ENCODE data around the gene SPTBN1.
A peak's percentile ranks its signal among the peaks of the same experiment; 100 is the strongest.

SPTBN1 gene

DNA sequence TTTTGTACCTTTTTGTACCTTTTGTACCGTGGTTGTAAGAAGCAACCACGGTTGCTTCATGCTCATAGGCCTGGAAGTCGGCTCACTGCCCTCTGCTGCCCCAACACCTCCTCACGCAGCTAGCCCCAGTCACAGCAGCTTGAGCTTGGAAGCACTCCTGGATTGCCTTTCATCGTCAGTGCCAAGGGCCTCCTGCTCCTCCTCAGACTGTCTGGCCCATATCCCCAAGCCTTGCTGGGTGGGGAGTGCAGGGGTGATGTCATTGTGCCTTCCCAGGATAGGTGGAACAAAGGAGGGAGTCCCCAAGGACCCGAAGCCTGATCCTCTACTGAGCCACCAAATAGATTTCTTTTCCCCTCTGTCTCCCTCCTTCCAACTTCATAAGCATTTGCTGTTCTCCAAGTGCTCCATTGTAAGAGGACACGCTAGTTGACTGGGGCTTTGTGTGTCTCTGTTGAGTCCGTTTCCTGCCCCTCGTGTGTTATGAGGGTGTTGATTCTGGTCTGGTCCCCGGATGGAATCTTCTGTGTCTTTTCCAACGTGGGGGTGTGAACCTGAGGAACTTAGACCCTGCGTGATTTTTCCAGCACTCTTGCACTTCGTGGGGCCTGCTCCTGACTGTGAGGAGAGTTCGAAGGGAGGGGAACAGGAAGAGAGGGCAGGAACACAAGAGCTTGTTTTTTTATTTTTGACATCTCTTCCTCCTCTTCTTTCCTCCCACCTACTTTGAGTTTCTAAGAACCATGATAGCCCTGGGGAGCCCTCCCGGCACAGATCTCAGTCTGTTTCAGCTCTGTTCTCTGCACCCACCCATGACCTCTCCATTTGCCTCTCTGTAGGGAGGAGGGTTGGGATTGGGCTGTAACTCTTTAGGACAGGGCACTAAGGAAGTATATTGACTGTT is 140.1 kb downstream of the SPTBN1 start:
- no peak for DNase-seq

GRCh38 chr2:54597153-54597848 is 141.2 kb downstream of the SPTBN1 start:
- DNase-seq = no peak

DNA sequence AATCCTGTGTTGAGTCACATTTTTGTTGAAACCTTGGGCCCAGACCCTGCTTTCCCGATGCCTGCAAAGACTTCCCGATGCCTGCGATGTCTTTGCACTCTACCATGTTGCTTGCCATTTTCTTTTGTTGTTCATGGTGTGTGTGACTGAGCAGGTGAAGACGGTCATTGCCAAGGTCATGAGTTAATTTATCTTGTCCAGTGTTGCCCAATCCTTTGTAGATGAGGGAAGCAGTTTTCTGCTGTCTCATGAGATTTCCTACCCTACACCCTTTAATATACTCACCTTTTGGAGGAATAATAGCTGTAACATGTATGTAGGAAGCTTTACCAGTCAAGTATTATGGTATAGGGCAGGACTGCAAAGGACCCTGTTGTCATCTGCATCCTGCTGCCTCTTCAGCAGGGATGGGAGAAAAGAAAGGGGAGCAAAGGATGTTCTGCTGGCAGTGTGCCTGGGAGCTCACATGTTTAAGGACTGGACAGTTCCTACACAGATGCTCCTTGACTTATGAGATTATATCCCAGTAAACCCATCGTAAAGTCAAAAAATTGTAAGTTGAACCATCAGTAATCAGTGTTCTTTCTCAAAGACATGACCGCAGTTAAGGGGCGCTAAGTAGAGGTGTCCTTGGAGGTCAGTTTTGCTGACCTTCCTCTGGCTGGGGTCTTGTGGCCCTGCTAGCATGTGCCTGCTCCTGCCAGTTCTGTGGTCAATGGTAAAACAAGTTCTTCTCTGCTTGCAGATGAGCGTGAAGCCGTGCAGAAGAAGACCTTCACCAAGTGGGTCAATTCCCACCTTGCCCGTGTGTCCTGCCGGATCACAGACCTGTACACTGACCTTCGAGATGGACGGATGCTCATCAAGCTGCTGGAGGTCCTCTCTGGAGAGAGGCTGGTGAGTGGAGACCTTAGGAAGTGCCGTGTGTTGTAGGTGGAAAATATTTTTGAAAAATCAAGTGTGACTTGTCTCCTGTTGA is 142.5 kb downstream of the SPTBN1 start:
- DNase-seq = no peak

DNA sequence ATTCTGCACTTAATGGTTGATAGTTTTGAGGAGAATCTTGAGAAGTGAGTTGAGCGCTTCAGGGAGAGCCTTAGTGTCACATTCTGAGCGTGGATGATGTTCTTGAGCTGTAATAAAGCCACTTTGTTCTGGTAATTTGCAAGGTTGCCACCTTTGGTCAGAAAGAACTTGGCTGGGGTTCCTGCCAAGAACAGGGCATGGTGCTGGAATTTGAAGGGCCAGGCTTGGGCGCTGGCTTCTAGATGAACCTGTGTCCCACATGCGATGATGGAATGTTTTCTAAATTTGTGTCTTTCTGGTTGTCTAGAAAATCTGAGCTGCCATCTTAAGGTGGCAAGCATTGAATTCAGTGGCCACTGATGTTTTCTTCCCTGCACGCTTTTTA is 143.2 kb downstream of the SPTBN1 start:
- DNase-seq = no peak

GRCh38 chr2:54599914-54600313 is 143.8 kb downstream of the SPTBN1 start:
- DNase-seq = no peak

GRCh38 chr2:54601339-54601738 is 145.2 kb downstream of the SPTBN1 start:
- DNase-seq = no peak

- DNase-seq = no peak
These were observed 146.7 kb downstream of the SPTBN1 start for GRCh38 chr2:54602736-54603322.

DNA sequence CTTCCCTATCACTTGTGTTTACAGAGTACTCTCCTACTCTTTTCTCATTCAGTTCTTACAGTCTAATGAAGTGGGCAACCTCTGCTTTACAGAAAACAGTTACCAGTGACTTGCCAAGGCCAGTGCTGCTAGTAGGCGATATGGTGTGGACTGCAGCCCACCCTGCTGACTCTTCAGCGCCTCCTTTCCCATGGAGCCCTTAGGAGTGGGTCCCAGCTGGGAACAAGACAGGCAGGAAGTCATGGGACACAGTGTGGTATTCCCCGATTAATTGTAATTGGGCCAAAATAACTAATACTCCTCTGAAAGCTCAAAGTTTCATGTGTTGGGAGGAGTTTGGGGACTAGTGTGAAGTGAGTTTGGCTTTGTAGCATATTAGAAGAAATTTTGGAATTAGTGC is 147.2 kb downstream of the SPTBN1 start:
- no peak for DNase-seq

GRCh38 chr2:54603796-54604195 is 147.7 kb downstream of the SPTBN1 start:
- DNase-seq = no peak

DNA sequence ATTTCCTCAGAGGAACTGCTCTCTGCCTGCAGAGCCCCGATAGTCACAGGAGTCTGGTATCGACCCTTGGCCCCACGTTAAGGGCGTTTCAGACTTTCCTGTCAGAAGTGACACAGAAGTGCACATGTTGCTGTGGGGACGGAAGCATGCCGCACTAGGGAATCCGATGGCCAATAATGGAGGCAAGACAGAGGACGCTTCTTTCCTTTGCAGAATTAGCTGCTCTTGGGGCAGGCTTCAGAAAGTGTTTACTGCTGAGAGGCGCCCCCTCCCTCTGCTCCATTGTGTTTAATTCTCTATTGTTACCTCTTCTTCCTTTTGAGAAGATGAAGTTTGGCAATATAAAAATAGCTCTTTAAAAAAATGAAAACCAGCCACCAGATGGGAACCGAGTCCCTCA is 148.7 kb downstream of the SPTBN1 start:
- no peak for DNase-seq

- DNase-seq = peak; percentile 76
These were observed 149.7 kb downstream of the SPTBN1 start for GRCh38 chr2:54605836-54606235.

DNA sequence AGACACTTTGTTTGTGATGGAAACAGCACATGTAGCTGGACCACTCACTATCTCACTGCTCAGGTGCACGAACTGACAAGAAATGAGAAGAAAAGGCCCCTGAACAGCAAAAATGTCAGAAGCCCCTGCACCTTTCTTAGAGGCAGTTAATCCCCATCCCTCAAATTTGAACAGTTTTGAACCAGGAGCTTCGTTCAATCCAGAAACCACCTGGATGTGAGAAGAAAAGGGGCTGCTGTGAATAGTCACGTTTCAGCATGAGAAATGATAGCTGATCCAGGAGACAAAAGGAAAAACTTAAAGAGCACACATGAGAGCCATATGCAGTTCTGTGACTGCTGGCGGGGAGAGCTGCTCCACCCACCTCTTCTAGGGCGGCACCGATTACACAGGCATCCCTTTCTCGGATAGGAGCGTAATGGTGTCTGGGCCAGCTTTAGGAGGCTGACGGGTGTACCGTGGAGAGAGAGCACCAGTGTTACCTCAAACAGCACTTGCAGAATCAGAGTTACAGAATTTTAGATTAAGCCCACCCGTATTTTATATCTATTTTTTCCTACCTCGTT is 150.3 kb downstream of the SPTBN1 start:
- peak; percentile 34 for DNase-seq

DNA sequence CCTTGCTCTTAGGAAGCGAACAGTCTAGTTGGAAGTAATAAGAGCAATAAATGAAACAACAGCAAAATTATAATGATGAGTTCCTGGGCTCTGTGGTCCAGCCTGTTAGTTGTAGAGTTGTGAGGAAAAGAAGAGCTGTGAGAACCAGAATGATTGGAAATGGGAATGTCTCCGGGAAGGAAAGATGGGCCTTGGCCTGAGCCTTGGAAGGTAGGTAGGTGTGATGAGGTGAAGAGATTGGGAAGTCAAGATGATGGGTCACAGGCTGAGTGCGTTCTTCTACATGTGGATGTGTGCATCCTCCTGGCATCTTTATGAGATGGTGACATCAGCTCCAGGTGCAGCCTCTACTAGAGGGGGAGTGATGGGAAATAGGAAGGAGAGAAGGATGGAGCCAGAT is 152.1 kb downstream of the SPTBN1 start:
- no peak for DNase-seq

- no peak for DNase-seq
These were observed 153.1 kb downstream of the SPTBN1 start for GRCh38 chr2:54609241-54609640.

GRCh38 chr2:54609647-54610046 is 153.5 kb downstream of the SPTBN1 start:
- no peak for DNase-seq

DNA sequence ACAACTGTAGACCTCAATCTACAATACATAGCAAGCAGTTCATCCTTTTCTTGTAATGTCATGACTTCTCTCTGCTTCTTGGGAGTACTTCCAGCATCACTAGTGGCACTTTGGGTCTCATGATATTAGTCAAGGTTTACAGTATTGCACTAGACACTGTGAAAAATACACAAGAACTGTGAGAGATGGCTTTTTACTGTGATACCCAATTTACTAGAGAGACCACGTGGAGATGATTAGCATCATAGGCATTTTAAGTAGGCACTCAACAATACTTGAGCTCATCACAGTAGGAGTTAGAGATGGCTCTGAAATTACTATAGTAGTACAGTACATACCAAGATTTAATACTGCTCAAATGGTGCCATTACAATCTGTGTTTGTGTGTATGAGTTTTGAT is 154.6 kb downstream of the SPTBN1 start:
- DNase-seq = no peak

- DNase-seq = no peak
These were observed 155.9 kb downstream of the SPTBN1 start for GRCh38 chr2:54611830-54612545.

DNA sequence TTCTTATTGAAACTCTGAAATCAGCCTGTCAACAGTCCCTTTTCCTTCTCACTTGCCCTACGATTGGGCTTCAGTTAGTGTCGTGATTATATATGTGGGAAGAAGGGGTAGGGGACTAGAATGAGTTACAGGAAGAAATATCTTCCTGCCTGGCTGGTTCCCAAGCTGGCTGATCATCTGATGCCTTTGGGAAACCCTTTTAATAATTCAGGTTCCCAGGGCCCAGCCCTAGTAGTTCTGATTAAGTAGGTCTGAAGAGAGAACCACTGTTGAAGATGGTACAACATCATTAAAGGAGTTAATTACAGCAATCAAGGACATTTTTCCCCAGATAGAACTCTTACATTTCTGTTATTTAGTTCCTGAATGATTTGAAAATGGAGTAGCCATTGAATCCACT is 157.3 kb downstream of the SPTBN1 start:
- DNase-seq = no peak

GRCh38 chr2:54613794-54614257 is 157.7 kb downstream of the SPTBN1 start:
- peak; percentile 54 for DNase-seq

DNA sequence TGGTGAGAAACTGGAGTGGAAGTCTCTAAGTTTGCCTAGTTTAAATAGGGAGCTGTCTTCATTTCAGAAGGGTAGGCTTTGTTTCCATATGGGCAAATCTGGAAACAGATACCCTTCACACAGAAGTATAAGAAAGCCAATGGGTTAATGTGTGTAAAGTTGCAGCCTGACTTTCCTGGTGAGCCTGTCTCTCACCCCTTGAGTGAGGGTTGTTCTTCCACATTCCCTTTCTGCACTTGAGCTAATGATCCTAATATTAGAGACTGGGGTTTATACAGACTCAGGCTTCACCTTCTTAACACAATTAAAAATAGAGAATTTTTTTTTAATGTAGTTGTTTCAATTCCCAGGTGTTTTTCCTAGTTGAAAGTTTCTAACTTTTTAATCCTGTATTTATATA is 158.7 kb downstream of the SPTBN1 start:
- no peak for DNase-seq

DNA sequence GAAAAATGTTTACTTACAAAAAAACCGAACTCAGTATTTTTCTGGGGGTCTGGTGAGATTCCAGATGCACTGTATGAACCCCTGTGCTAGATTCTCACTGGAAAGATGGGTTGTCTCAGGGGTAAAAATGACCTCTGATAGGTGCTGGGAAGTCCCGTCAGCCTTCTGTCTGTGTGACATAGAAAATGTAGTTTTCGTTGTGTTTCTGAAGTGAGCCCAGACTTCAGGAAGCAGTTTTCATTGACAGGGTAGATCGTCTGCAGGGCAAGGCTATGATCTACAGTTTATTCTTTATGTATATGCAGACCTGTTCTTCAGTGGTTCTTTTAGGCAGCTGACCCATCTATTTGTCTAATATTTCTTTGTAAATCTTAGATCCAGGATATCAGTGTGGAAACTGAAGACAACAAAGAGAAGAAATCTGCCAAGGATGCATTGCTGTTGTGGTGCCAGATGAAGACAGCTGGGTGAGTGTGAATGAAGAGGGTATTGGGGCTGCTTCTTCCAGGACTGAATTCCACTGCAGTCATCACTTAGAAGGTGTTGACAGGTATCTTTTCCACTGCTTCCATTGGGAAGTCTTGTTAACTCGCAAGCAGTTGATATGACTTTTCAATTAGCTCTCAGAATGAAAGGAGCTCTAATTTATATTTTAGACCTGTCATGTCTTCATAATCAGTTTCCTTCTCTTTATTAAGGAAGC is 159.9 kb downstream of the SPTBN1 start:
- DNase-seq = no peak
